Thymus (tissue), 11 donors: Measurements from ENCODE around the gene LMLN. TPM values are rescaled to one million over a fixed set of nuclear protein-coding genes. Genes with fewer than 3 reads are reported as not detected.

Experiments
- DNase-seq, 9 donors: peaks; one replicate each; pipeline ENCODE4 v3.0.0-alpha.2; 2013; ENCODE audit warnings: low spot score in 9 of 9, low read depth in 6 of 9, missing footprints in 1 of 9
- H3K27ac ChIP-seq, 2 donors: one replicate each; pipeline ENCODE4 v1.5.1; 2013; ENCODE audit warnings: control low read depth in 1 of 2, low read depth in 1 of 2, low read length in 1 of 2, mild to moderate bottlenecking in 1 of 2, moderate library complexity in 1 of 2
- H3K27me3 ChIP-seq, 2 donors: one replicate each; pipeline ENCODE4 v1.5.1; 2013; ENCODE audit warnings: low read length in 1 of 2; ENCODE audit not compliant: control insufficient read depth in 2 of 2, insufficient read depth in 1 of 2
- H3K36me3 ChIP-seq, 2 donors: one replicate each; pipeline ENCODE4 v1.5.1; 2013; ENCODE audit warnings: low read length in 1 of 2, mild to moderate bottlenecking in 1 of 2, moderate library complexity in 1 of 2; ENCODE audit not compliant: control insufficient read depth in 2 of 2, insufficient read depth in 2 of 2
- H3K4me1 ChIP-seq, 2 donors: one replicate each; pipeline ENCODE4 v1.5.1; 2013; ENCODE audit warnings: low read length in 2 of 2; ENCODE audit not compliant: control insufficient read depth in 2 of 2, insufficient read depth in 2 of 2
- H3K4me3 ChIP-seq, 2 donors: one replicate each; pipeline ENCODE4 v1.5.1; 2013; ENCODE audit warnings: low read length in 2 of 2, control low read depth in 1 of 2, mild to moderate bottlenecking in 1 of 2
- H3K9me3 ChIP-seq, 2 donors: one replicate each; pipeline ENCODE4 v1.5.1; 2013; ENCODE audit warnings: low read length in 1 of 2, mild to moderate bottlenecking in 1 of 2; ENCODE audit not compliant: control insufficient read depth in 2 of 2, insufficient read depth in 1 of 2
- WGBS: extraction: QIAGEN DNeasy Blood & Tissue Kit; methylation state at CpG from one replicate; pipeline ENCODE4 v1.1.7; 2013; 5-methylcytosine and 5-hydroxymethylcytosine counted together
- polyA plus RNA-seq: library from polyadenylated mRNA; stranded (reverse); fragments of 200-250 nt; gene quantifications from one replicate; pipeline ENCODE4 v1.2.3, GENCODE V29; 2013
- total RNA-seq: library from RNA; stranded (reverse); fragments of 120-200 nt; gene quantifications from one replicate; pipeline ENCODE4 v1.2.4, GENCODE V29; 2013
- donor health status: healthy.

Gene LMLN
- total and polyA plus RNA-seq, 2 donors: 1.4 to 2.2 TPM

GRCh38 chr3:197940745-197941384 lies 19.2 kb upstream of the LMLN start:
- 100% methylated on average over 1 of the region's 1 CpG for WGBS
- Histone ChIP-seq H3K9me3 (no peaks in the 10 kb centered on the region), H3K4me3 (no peak overlapping the region), H3K4me1 (no peaks in the 10 kb centered on the region), H3K27ac (no peak overlapping the region), H3K36me3 (no peaks in the 10 kb centered on the region), H3K27me3 (no peaks in the 10 kb centered on the region)
- no peak for DNase-seq

- WGBS: 64% methylated on average over 2 of the region's 2 CpGs
- peak in 7 of 9 donors; percentile 34 to 75 (median 38) for DNase-seq
- no peak overlapping the region for H3K4me3 ChIP-seq
These were observed 17.0 kb upstream of the LMLN start for GRCh38 chr3:197942956-197943556.

GRCh38 chr3:197949191-197949777 lies 10.7 kb upstream of the LMLN start:
- Histone ChIP-seq H3K4me1 (peaks cover 10 to 29% of the 10 kb centered on the region in 2 donors), H3K4me3 (peak overlapping the region; percentile 80 to 85), H3K36me3 (peaks cover 30 to 32% of the 10 kb centered on the region in 2 donors), H3K9me3 (no peaks in the 10 kb centered on the region), H3K27me3 (no peaks in the 10 kb centered on the region), H3K27ac (peak overlapping the region in 1 of 2 donors; percentile 90)
- WGBS: 22% methylated on average over 17 of the region's 17 CpGs
- DNase-seq: no peak

More at GRCh38 chr3:197942956-197943556, 17.0 kb upstream of the LMLN start:
- Histone ChIP-seq H3K27ac (no peak overlapping the region), H3K36me3 (no peaks in the 10 kb centered on the region), H3K27me3 (no peaks in the 10 kb centered on the region), H3K9me3 (no peaks in the 10 kb centered on the region), H3K4me1 (no peaks in the 10 kb centered on the region)

GRCh38 chr3:197949778-197950676 lies 10.0 kb upstream of the LMLN start, which contains the start of gene RPL35A:
Gene RPL35A (plus strand): TSS chr3:197950190. CDS start chr3:197950968, 778 bp downstream.
- peak; percentile 89 to 99 (median 99) for DNase-seq
- WGBS: under 1% methylated on average over 36 of the region's 36 CpGs
- H3K9me3 ChIP-seq: no peaks in the 10 kb centered on the region
- H3K27me3 ChIP-seq: no peaks in the 10 kb centered on the region
- H3K36me3 ChIP-seq: peaks cover 37 to 40% of the 10 kb centered on the region in 2 donors
- H3K4me1 ChIP-seq: peaks cover 10 to 29% of the 10 kb centered on the region in 2 donors
- peak within 1 kb of the TSS; percentile 90 to 91 for H3K27ac ChIP-seq
- peak within 1 kb of the TSS; percentile 80 to 85 for H3K4me3 ChIP-seq

- DNase-seq: no peak
- Histone ChIP-seq H3K27me3 (no peaks in the 10 kb centered on the region), H3K27ac (peak overlapping the region; percentile 90 to 91), H3K9me3 (no peaks in the 10 kb centered on the region), H3K4me1 (peaks cover 10 to 29% of the 10 kb centered on the region in 2 donors), H3K4me3 (peak overlapping the region; percentile 80 to 85), H3K36me3 (peaks cover 41 to 46% of the 10 kb centered on the region in 2 donors)
- 1% methylated on average over 11 of the region's 11 CpGs for WGBS
These were observed 9.3 kb upstream of the LMLN start for GRCh38 chr3:197950677-197951061.

- Histone ChIP-seq H3K27ac (no peak overlapping the region), H3K9me3 (no peaks in the 10 kb centered on the region), H3K27me3 (no peaks in the 10 kb centered on the region), H3K4me3 (peak overlapping the region; percentile 80 to 85), H3K4me1 (peaks cover 10 to 29% of the 10 kb centered on the region in 2 donors), H3K36me3 (peaks cover 47 to 54% of the 10 kb centered on the region in 2 donors)
- no peak for DNase-seq
- WGBS: 96% methylated on average over 21 of the region's 21 CpGs
These were observed 8.5 kb upstream of the LMLN start for GRCh38 chr3:197951392-197951990.

- no peak overlapping the region for H3K27ac ChIP-seq
- peaks cover 10 to 29% of the 10 kb centered on the region in 2 donors for H3K4me1 ChIP-seq
These were observed 7.6 kb upstream of the LMLN start for GRCh38 chr3:197952440-197952839.

GRCh38 chr3:197953325-197953724 lies 6.7 kb upstream of the LMLN start:
- H3K27ac ChIP-seq: no peak overlapping the region
- DNase-seq: no peak
- peaks cover 10 to 29% of the 10 kb centered on the region in 2 donors for H3K4me1 ChIP-seq
- peaks cover 55 to 64% of the 10 kb centered on the region in 2 donors for H3K36me3 ChIP-seq
- H3K4me3 ChIP-seq: no peak overlapping the region
- WGBS: 92% methylated on average over 6 of the region's 6 CpGs
- no peaks in the 10 kb centered on the region for H3K27me3 ChIP-seq
- H3K9me3 ChIP-seq: no peaks in the 10 kb centered on the region

More at GRCh38 chr3:197952440-197952839, 7.6 kb upstream of the LMLN start:
- Histone ChIP-seq H3K4me3 (no peak overlapping the region), H3K9me3 (no peaks in the 10 kb centered on the region), H3K36me3 (peaks cover 53 to 63% of the 10 kb centered on the region in 2 donors), H3K27me3 (no peaks in the 10 kb centered on the region)
- 98% methylated on average over 9 of the region's 9 CpGs for WGBS
- no peak for DNase-seq
